NB4 (cell line): ENCODE data around the gene ADGRB3.
"Not testable (repeated sequence)": the region's sequence is repeated elsewhere in the genome, so short reads cannot be mapped to it uniquely, and the experiment has no call there.

Source experiments
- DNase-seq: peaks from one replicate; pipeline ENCODE4 v3.0.0; 2010; ENCODE audit warnings: low read depth
- H3K4me3 ChIP-seq: one replicate; pipeline ENCODE4 v1.5.1; 2011; ENCODE audit warnings: mild to moderate bottlenecking, low read depth, low read length, moderate library complexity
- CTCF ChIP-seq: IDR thresholded peaks from one replicate; pipeline ENCODE4 v1.5.1; 2012; ENCODE audit warnings: low read depth, low read length
- MAX ChIP-seq: IDR thresholded peaks from 2 replicates; pipeline ENCODE4 v1.6.1; 2011; ENCODE audit warnings: low read depth, low read length
- MYC ChIP-seq: IDR thresholded peaks from 2 replicates; pipeline ENCODE4 v1.6.1; 2011; ENCODE audit warnings: low read depth, low read length
- POLR2A ChIP-seq: IDR thresholded peaks from 2 replicates; pipeline ENCODE4 v1.6.1; 2011; ENCODE audit warnings: mild to moderate bottlenecking; ENCODE audit not compliant: insufficient read length; ENCODE audit errors: extremely low read depth

ADGRB3 gene

GRCh38 chr6:68975816-68976215 is 340.7 kb downstream of the ADGRB3 start:
- no peak overlapping the region for H3K4me3 ChIP-seq
- no peak for DNase-seq
- TF ChIP-seq MYC = no peak
- TF ChIP-seq CTCF = no peak
- no peak for TF ChIP-seq MAX

- peak; percentile 10 for DNase-seq
These were observed 341.2 kb downstream of the ADGRB3 start for GRCh38 chr6:68976260-68976659.

GRCh38 chr6:68978411-68978810 is 343.3 kb downstream of the ADGRB3 start:
- H3K4me3 ChIP-seq = no peak overlapping the region
- TF ChIP-seq CTCF = no peak
- no peak for TF ChIP-seq MYC
- no peak for TF ChIP-seq MAX
- TF ChIP-seq POLR2A = no peak
- no peak for DNase-seq

More at GRCh38 chr6:68976260-68976659, 341.2 kb downstream of the ADGRB3 start:
- H3K4me3 ChIP-seq = no peak overlapping the region
- no peak for TF ChIP-seq MAX
- no peak for TF ChIP-seq MYC
- TF ChIP-seq CTCF = peak; percentile 40
- no peak for TF ChIP-seq POLR2A

- DNase-seq, H3K4me3 ChIP-seq: not testable (repeated sequence)
These were observed 346.6 kb downstream of the ADGRB3 start for GRCh38 chr6:68981668-68982067.

GRCh38 chr6:68988698-68989097 is 353.6 kb downstream of the ADGRB3 start:
- no peak for DNase-seq
- H3K4me3 ChIP-seq = no peak overlapping the region
- TF ChIP-seq CTCF (no peak), MAX (no peak), MYC (no peak), POLR2A (no peak)

- no peak overlapping the region for H3K4me3 ChIP-seq
- DNase-seq = no peak
- TF ChIP-seq POLR2A (no peak), MYC (no peak), CTCF (no peak), MAX (no peak)
These were observed 355.2 kb downstream of the ADGRB3 start for GRCh38 chr6:68990317-68990716.
